ENCODE data around the gene ASCC3.

The ASCC3 gene

DNA sequence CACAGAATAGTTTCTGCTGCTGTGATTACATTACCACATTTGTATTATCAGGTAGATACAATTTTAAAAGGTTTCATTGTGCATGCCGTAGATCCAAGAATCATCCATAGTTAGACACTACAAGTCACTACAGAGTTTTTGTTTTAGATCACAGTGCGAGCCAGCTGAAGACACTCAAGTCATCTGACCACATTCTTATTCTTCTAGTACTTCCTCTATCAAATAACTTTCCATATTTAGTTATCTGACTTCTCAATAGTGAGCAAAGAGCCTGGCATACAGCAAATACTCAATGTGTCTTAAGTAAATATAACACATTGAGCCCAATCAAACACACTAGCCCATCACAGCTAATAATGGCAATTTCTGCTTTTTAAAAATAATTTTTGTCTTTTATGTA, 195.4 kb downstream of the ASCC3 start:
- TF ChIP-seq, protein P1, sequence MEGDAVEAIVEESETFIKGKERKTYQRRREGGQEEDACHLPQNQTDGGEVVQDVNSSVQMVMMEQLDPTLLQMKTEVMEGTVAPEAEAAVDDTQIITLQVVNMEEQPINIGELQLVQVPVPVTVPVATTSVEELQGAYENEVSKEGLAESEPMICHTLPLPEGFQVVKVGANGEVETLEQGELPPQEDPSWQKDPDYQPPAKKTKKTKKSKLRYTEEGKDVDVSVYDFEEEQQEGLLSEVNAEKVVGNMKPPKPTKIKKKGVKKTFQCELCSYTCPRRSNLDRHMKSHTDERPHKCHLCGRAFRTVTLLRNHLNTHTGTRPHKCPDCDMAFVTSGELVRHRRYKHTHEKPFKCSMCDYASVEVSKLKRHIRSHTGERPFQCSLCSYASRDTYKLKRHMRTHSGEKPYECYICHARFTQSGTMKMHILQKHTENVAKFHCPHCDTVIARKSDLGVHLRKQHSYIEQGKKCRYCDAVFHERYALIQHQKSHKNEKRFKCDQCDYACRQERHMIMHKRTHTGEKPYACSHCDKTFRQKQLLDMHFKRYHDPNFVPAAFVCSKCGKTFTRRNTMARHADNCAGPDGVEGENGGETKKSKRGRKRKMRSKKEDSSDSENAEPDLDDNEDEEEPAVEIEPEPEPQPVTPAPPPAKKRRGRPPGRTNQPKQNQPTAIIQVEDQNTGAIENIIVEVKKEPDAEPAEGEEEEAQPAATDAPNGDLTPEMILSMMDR (IDR thresholded peaks at IDR 0.05; ENCODE audit: borderline replicate concordance, insufficient read depth, low read depth, low read length): no peak
- no peak overlapping the region for H3K4me3 ChIP-seq (ENCODE audit: low read depth, low read length)

DNA sequence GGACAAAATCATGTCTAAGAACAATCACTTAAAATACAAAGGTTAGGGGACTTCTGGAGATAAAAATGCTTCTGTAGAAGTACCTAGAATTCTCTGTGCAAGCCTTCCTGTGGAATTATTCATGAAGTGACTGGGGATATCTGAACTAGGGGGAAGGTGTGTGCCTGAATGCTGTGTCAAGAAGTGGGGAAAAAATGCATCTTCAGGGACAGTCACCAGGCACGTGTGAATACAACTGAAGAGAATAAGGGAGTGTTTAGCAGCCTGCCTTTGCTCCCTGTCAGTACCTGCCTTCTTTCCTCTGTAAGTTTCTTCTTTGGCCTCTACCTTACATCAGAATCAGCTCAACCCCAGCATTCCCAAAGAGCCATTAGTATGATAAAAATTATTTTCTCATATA, 201.0 kb downstream of the ASCC3 start:
- H3K4me3 ChIP-seq (ENCODE audit: low read depth, low read length): no peak overlapping the region
- TF ChIP-seq, protein P1 (IDR thresholded peaks at IDR 0.05; ENCODE audit: borderline replicate concordance, insufficient read depth, low read depth, low read length): no peak

DNA sequence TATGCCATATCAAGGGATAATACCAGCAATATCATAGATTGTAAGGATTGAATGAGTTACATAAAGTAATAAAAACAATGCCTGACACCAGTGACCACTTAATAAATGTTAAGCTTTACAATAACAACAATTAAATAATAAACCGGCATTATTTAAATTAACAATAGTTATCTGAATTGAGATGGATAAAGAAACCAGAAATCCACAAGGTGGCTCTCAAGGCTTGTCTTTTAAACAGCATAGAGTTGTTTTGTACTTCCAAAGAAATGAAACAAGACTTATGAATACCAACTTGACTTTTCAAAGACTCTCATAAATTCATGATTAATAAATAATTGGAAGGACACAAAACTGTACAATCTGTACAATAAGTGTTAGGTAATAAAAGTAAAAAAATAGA, 203.1 kb downstream of the ASCC3 start:
- no peak overlapping the region for H3K4me3 ChIP-seq (ENCODE audit: low read depth, low read length)
- TF ChIP-seq, protein P1 (IDR thresholded peaks at IDR 0.05; ENCODE audit: borderline replicate concordance, insufficient read depth, low read depth, low read length): no peak

DNA sequence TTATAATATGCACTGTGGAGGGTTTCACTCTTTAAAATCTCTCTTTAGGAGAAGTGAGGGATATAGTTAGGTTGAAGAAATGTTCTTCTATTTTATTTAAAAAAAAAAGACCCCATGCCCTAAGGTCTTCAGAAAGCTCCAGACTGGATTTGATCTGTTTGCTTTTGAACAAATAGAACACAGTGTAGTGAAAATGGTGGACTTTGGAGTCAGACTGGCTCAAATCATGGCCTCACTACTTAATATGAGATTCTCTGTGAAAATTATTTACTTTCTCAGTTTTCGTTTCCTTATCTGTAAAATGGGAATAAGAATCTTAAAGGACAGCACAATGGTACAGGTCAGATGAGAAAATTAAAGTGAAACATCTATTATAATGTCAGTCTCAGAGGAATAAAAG, 203.9 kb downstream of the ASCC3 start:
- TF ChIP-seq, protein P1 (IDR thresholded peaks at IDR 0.05; ENCODE audit: borderline replicate concordance, insufficient read depth, low read depth, low read length): no peak
- no peak overlapping the region for H3K4me3 ChIP-seq (ENCODE audit: low read depth, low read length)

DNA sequence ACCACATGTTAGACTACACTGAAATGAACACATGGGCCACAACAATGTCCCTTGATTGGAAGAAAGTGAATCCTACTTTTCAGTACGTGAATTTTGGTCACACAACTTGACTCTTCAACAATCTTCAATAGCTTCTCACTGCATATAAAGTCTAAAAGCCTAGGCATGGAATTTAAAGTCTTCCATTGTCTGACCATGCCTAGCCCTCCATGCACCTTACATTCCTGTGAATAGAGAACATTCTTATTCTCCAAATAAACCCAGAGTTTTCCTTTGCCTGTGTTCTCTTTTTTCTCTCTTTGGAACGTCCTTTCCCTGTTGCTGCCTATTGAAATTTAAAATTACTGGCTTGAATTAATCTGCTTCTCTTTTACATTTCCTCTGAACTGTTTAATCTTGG, 207.5 kb downstream of the ASCC3 start:
- TF ChIP-seq, protein P1 (IDR thresholded peaks at IDR 0.05; ENCODE audit: borderline replicate concordance, insufficient read depth, low read depth, low read length): no peak
- H3K4me3 ChIP-seq (ENCODE audit: low read depth, low read length): no peak overlapping the region

DNA sequence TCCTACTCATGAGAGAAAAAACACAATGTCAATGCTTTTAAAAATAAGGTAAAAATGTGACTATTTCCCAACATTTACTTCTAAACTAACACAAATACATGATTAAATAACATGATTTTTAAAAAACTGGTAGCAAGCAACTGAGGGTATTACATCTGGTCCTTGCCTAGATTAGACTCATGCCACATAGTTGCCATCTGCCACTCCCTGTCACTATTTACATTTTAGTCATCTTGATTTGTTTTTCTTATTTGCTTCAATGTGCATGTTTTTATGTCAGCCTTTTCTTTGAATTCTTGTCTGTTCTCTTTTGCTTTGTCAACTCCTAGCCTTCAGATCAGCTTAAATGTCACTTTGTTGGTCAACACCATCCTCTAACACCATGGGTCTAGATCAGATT, 209.4 kb downstream of the ASCC3 start:
- H3K4me3 ChIP-seq (ENCODE audit: low read depth, low read length): no peak overlapping the region
- TF ChIP-seq, protein P1 (IDR thresholded peaks at IDR 0.05; ENCODE audit: borderline replicate concordance, insufficient read depth, low read depth, low read length): no peak

DNA sequence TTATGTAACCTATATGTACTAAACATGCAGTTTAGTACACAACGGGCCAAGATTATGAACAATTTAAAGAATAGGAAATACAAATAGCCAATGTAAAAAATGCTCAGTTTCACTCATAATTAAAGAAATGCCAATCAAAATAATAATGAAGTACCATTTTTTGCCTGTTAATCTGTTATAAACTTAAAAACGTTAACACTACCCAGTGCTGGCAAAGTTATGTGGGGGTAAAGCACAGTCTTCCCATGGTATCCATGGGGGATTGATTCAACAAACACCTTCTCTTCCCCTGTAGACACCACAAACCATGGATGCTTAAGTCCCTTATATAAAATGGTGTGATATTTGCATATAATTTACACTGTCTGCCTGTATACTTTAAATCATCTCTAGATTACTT, 211.1 kb downstream of the ASCC3 start:
- TF ChIP-seq, protein P1 (IDR thresholded peaks at IDR 0.05; ENCODE audit: borderline replicate concordance, insufficient read depth, low read depth, low read length): no peak
- H3K4me3 ChIP-seq (ENCODE audit: low read depth, low read length): no peak overlapping the region

All from GM12875 (cell line).